ENCODE results near the gene TSPAN18. TPM values are rescaled to one million over a fixed set of nuclear protein-coding genes. Genes with fewer than 3 reads are reported as not detected.

Gene TSPAN18
- total and polyA plus RNA-seq, 7 donors: 5.2 to 21.7 (median 8.0) TPM

DNA sequence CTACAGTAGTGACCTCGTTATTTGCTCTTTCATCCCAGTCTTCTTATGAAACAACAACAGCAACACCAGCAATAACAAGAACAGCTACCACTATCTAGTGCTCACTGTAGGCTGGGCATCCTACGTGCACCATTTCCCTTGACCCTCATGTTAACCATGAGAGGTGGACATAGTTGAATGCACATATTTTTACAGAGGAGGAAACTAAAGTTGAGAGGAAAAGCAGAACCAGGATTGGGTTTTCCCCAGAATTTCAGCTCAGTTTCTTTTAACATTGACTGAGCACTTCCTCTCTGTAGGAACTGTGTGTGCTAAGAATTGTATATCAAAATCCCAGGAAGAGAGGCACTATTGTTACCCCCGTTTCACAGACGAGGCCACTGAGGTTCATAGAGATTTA, 39.4 kb upstream of the TSPAN18 start:
- TF ChIP-seq, protein P1, sequence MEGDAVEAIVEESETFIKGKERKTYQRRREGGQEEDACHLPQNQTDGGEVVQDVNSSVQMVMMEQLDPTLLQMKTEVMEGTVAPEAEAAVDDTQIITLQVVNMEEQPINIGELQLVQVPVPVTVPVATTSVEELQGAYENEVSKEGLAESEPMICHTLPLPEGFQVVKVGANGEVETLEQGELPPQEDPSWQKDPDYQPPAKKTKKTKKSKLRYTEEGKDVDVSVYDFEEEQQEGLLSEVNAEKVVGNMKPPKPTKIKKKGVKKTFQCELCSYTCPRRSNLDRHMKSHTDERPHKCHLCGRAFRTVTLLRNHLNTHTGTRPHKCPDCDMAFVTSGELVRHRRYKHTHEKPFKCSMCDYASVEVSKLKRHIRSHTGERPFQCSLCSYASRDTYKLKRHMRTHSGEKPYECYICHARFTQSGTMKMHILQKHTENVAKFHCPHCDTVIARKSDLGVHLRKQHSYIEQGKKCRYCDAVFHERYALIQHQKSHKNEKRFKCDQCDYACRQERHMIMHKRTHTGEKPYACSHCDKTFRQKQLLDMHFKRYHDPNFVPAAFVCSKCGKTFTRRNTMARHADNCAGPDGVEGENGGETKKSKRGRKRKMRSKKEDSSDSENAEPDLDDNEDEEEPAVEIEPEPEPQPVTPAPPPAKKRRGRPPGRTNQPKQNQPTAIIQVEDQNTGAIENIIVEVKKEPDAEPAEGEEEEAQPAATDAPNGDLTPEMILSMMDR (IDR thresholded peaks at IDR 0.05): no peak
- intact Hi-C loops (cut with DNase I): no loop called here
- Histone ChIP-seq H3K4me3 (no peak overlapping the region), H3K36me3 (ENCODE audit: insufficient read depth in 1 of 2, low read depth in 1 of 2) (no peaks in the 10 kb centered on the region), H3K9me3 (no peaks in the 10 kb centered on the region), H3K27ac (no peak overlapping the region), H3K27me3 (ENCODE audit: insufficient read depth in 3 of 3, low read length in 2 of 3) (peaks cover 0 to 6% (median 0%) of the 10 kb centered on the region in 3 donors), H3K4me1 (no peaks in the 10 kb centered on the region)
- 74 to 77% (median 77%) methylated on average over 4 of the region's 4 CpGs for WGBS, 3 donors
- ATAC-seq (no peak), DNase-seq (no peak)

DNA sequence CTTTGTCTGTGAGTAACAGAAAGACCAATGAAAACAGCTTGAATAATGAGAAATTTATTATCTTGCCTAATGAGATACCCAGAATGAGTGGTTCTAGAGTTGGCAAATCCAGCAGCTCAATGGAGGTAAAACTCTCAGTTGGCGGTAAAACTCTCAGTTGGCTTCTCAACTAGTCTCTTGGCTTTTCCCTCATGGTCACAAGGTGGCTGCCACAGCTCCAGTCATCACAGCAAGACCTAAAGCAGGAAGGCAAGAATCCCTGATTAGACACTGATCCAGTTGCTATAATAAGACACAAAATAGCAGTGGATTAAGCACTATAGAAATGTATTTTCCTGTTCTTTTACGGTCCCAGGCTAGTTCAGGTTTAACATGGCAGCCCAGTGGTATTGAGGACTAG, 37.5 kb upstream of the TSPAN18 start:
- no peak overlapping the region for H3K27ac ChIP-seq
- H3K36me3 ChIP-seq (ENCODE audit: insufficient read depth in 1 of 2, low read depth in 1 of 2): no peaks in the 10 kb centered on the region
- intact Hi-C loops (cut with DNase I): no loop called here
- H3K4me3 ChIP-seq: no peak overlapping the region
- WGBS, 3 donors: 48 to 80% (median 50%) methylated on average over 2 of the region's 2 CpGs
- no peaks in the 10 kb centered on the region for H3K4me1 ChIP-seq
- no peaks in the 10 kb centered on the region for H3K9me3 ChIP-seq
- peaks cover 0 to 6% (median 0%) of the 10 kb centered on the region in 3 donors for H3K27me3 ChIP-seq (ENCODE audit: insufficient read depth in 3 of 3, low read length in 2 of 3)
- ATAC-seq (no peak), DNase-seq (no peak)
- TF ChIP-seq, protein P1 (IDR thresholded peaks at IDR 0.05): no peak

DNA sequence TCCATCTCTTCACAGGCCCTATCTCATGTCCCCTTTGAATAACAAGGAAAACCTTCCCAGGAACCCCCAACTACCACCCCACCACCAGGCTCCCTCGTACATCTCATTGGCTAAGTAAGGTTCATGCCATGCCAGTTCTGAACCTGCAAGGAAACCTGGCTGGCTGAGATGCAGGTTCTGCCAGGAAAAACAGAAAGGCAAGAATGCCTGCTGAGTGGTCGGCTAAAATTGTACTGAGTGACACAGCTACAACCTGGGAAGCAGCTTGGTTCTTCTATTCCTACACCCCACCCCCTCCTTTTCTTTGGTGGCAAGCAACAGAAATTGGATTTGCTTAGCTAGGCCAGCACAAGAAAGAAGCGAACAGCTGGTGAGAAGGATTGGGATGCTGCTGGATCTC, 36.1 kb upstream of the TSPAN18 start:
- H3K36me3 ChIP-seq (ENCODE audit: insufficient read depth in 1 of 2, low read depth in 1 of 2): no peaks in the 10 kb centered on the region
- no peaks in the 10 kb centered on the region for H3K9me3 ChIP-seq
- TF ChIP-seq, protein P1 (IDR thresholded peaks at IDR 0.05): no peak
- peaks cover 0 to 6% (median 0%) of the 10 kb centered on the region in 3 donors for H3K27me3 ChIP-seq (ENCODE audit: insufficient read depth in 3 of 3, low read length in 2 of 3)
- H3K4me1 ChIP-seq: no peaks in the 10 kb centered on the region
- 72 to 76% (median 73%) methylated on average over 3 of the region's 3 CpGs for WGBS, 3 donors
- ATAC-seq (no peak), DNase-seq (no peak)
- H3K4me3 ChIP-seq: no peak overlapping the region
- intact Hi-C loops (cut with DNase I): no loop called here
- H3K27ac ChIP-seq: no peak overlapping the region

DNA sequence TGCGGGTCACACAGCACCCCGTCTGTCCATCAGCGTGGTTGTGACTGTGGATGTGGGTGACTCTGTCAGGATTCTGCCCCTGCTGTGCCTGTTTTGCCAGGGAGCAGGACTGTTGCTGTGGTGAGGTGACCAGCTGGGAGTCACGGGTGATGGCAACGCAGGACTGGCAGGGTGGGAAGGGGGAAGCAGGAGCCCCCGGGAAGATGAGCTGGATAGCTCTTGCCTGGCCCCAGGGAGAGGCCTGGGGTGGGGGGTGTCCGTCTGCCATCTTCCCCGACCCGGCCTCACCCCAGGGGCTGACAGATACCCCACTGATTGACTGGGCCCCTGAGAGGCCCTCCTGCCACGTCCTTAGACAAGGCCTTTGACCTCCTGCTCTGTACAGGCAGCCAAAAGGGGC, 34.3 kb upstream of the TSPAN18 start:
- TF ChIP-seq, protein P1 (IDR thresholded peaks at IDR 0.05): no peak
- intact Hi-C loops (cut with DNase I): no loop called here
- Histone ChIP-seq H3K9me3 (no peaks in the 10 kb centered on the region), H3K4me3 (no peak overlapping the region), H3K27ac (no peak overlapping the region), H3K27me3 (ENCODE audit: insufficient read depth in 3 of 3, low read length in 2 of 3) (peaks cover 0 to 6% (median 0%) of the 10 kb centered on the region in 3 donors), H3K36me3 (ENCODE audit: insufficient read depth in 1 of 2, low read depth in 1 of 2) (no peaks in the 10 kb centered on the region), H3K4me1 (no peaks in the 10 kb centered on the region)
- WGBS, 3 donors: 90 to 92% (median 92%) methylated on average over 10 of the region's 10 CpGs
- ATAC-seq: no peak
- DNase-seq: no peak

DNA sequence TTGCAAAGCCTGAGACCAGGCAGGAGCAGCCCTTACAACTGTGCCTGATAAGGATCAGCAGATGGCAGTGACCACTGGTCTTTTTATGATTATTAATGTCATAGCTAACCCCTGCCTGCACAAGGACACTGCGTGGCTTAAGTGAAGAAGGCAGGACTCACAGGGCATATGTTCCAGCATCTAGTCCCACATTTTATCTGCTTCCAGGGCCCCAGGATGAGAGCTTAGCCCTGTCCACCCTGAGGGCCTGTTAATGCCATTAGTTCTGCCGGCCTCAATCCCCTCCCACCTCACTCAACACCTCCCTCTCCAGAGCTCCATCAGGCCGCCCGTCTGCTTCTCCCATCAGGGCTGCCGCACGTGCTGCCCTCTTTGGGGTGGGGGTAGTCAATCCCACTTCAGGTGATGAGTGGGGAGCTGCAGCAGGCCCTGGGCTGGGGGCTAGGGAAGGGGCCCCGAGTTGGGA, 33.1 kb upstream of the TSPAN18 start:
- Histone ChIP-seq H3K4me1 (no peaks in the 10 kb centered on the region), H3K27ac (no peak overlapping the region), H3K9me3 (no peaks in the 10 kb centered on the region), H3K36me3 (ENCODE audit: insufficient read depth in 1 of 2, low read depth in 1 of 2) (no peaks in the 10 kb centered on the region), H3K27me3 (ENCODE audit: insufficient read depth in 3 of 3, low read length in 2 of 3) (no peaks in the 10 kb centered on the region), H3K4me3 (no peak overlapping the region)
- intact Hi-C loops (cut with DNase I): no loop called here
- no peak for DNase-seq
- no peak for ATAC-seq
- TF ChIP-seq, protein P1 (IDR thresholded peaks at IDR 0.05): no peak
- 68 to 72% (median 69%) methylated on average over 7 of the region's 7 CpGs for WGBS, 3 donors
